GM12891 (cell line): ENCODE data around the gene AANAT.

Experiments used
- POLR2A ChIP-seq: IDR thresholded peaks from 2 replicates; pipeline ENCODE4 v1.6.1; 2011; ENCODE audit warnings: low read depth, low read length, control low read depth
- POLR2AphosphoS5 ChIP-seq: IDR thresholded peaks from 2 replicates; pipeline ENCODE4 v1.6.1; 2011; ENCODE audit warnings: low read depth, low read length, control low read depth
- TAF1 ChIP-seq: IDR thresholded peaks from 2 replicates; pipeline ENCODE4 v1.6.1; 2011; ENCODE audit warnings: low read depth, low read length, control low read depth

DNA sequence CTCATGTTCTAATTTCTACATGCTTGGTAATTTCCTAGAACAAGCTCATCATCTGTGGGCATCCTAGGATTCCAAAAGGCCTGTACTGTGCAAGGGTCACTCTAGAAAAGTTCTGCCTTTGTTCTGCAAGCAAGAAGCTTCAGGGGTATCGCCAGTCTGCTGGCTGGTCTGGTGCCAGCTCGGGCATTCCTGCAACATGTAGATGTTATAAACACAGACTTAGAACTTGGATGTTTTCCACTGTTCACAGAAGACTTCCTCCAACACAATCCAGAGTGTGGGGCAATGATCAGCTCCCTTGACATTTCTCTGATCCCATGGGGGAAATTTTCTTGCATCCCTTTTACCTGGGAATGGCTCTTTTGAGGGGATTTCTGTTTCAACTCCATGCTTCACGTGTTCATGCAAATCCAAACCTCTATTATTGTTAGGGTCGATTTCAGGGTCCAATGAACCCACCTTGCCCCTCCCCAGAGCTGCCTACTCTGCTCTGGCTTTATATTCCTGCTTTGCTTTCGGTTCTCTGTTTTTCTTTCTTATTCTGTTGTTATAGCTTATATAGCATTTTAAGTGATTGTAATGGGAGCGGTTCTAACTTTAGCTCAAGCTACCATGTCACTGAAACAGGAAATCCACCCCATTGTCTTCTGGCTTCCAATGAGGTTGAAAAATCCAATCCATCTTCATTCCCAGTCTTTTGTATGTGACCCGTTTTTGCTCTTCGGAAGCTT lies 39.7 kb upstream of the AANAT start:
- TF ChIP-seq POLR2A, result no peak
- TF ChIP-seq TAF1, result no peak
- no peak for TF ChIP-seq POLR2AphosphoS5
